ENCODE results near the gene MRPS18C.

MRPS18C gene

DNA sequence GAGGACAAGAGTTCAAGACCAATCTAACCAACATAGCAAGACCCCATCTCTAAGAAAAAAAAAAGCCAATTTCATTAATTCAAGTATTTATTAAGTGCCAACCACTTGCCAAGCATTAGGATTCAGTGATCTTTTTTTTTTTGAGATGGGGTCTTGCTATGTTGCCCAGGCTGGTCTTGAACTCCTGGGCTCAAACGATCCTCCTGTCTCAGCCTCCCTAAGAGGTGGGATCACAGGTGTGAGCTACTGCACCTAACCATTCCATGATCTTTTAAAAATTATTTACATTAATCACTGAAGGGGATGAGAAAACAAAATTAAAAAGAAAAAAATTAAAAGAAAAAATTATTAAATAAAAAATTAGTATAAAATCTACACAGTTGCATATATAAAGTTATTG, 24.7 kb upstream of the MRPS18C start (continued):
- TF ChIP-seq ZNF768 (tag by site-specific recombination; IDR thresholded peaks at IDR 0.05) = no peak
- no peak for TF ChIP-seq ZNF266 (tag by site-specific recombination; IDR thresholded peaks at IDR 0.05; ENCODE audit: low read depth)
- TF ChIP-seq, protein P1, sequence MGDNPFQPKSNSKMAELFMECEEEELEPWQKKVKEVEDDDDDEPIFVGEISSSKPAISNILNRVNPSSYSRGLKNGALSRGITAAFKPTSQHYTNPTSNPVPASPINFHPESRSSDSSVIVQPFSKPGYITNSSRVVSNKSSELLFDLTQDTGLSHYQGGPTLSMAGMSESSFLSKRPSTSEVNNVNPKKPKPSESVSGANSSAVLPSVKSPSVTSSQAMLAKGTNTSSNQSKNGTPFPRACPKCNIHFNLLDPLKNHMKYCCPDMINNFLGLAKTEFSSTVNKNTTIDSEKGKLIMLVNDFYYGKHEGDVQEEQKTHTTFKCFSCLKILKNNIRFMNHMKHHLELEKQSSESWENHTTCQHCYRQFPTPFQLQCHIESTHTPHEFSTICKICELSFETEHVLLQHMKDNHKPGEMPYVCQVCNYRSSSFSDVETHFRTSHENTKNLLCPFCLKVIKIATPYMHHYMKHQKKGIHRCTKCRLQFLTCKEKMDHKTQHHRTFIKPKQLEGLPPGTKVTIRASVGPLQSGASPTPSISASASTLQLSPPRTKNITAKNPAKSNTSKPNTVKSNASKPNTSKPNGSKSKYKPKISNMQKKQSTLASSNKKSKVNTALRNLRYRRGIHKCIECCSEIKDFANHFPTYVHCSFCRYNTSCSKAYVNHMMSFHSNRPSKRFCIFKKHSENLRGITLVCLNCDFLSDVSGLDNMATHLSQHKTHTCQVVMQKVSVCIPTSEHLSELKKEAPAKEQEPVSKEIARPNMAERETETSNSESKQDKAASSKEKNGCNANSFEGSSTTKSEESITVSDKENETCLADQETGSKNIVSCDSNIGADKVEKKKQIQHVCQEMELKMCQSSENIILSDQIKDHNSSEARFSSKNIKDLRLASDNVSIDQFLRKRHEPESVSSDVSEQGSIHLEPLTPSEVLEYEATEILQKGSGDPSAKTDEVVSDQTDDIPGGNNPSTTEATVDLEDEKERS (tag by site-specific recombination; IDR thresholded peaks at IDR 0.05) = no peak
- TF ChIP-seq, protein P2, sequence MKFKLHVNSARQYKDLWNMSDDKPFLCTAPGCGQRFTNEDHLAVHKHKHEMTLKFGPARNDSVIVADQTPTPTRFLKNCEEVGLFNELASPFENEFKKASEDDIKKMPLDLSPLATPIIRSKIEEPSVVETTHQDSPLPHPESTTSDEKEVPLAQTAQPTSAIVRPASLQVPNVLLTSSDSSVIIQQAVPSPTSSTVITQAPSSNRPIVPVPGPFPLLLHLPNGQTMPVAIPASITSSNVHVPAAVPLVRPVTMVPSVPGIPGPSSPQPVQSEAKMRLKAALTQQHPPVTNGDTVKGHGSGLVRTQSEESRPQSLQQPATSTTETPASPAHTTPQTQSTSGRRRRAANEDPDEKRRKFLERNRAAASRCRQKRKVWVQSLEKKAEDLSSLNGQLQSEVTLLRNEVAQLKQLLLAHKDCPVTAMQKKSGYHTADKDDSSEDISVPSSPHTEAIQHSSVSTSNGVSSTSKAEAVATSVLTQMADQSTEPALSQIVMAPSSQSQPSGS (tag by site-specific recombination; IDR thresholded peaks at IDR 0.05; ENCODE audit: low read depth) = no peak
- no peak for TF ChIP-seq ZNF140 (tag by site-specific recombination; IDR thresholded peaks at IDR 0.05)
- TF ChIP-seq ZNF174 (tag by site-specific recombination; IDR thresholded peaks at IDR 0.05) = no peak
- TF ChIP-seq SP7 (tag by site-specific recombination; IDR thresholded peaks at IDR 0.05) = no peak
- TF ChIP-seq, protein P3, sequence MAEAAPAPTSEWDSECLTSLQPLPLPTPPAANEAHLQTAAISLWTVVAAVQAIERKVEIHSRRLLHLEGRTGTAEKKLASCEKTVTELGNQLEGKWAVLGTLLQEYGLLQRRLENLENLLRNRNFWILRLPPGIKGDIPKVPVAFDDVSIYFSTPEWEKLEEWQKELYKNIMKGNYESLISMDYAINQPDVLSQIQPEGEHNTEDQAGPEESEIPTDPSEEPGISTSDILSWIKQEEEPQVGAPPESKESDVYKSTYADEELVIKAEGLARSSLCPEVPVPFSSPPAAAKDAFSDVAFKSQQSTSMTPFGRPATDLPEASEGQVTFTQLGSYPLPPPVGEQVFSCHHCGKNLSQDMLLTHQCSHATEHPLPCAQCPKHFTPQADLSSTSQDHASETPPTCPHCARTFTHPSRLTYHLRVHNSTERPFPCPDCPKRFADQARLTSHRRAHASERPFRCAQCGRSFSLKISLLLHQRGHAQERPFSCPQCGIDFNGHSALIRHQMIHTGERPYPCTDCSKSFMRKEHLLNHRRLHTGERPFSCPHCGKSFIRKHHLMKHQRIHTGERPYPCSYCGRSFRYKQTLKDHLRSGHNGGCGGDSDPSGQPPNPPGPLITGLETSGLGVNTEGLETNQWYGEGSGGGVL (tag by site-specific recombination; IDR thresholded peaks at IDR 0.05) = no peak
- TF ChIP-seq ZNF132 (tag by site-specific recombination; IDR thresholded peaks at IDR 0.05; ENCODE audit: borderline replicate concordance) = no peak

DNA sequence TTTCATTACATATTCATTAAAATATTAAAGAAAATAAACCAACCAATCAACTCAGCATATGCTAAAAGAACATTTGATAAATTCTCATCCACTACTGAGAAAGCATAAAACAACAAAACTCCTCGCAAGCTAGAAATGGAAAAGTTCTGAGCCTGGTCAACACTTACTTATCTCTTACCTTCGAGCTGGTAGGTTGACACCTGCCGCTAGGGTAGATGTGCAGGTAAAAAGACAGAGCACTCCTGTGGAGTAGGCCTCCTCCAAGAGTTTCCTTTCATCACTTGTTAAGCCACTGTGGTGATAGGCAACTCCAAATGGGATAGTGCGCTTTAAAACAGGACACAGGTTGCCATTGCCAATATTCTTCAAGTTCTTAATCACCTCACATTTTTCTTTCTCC, 19.2 kb upstream of the MRPS18C start:
- Histone ChIP-seq H3K36me3 (ENCODE audit: control insufficient read depth in 2 of 2, insufficient read depth in 1 of 2, low read length in 2 of 2) (peaks cover under 1 to 20% of the 10 kb centered on the region in 2 experiments; a peak in 2 of 3 replicates), H3K9me3 (ENCODE audit: control insufficient read depth, insufficient read depth, low read depth, low read length) (no peaks in the 10 kb centered on the region), H3K4me1 (ENCODE audit: control insufficient read depth, insufficient read depth, low read length) (no peaks in the 10 kb centered on the region), H3K4me3 (ENCODE audit: low read depth, low read length) (no peak overlapping the region), H3K27ac (ENCODE audit: extremely low read depth, low read depth, low read length) (no peak overlapping the region)
- TF ChIP-seq WT1 (tag by site-specific recombination; IDR thresholded peaks at IDR 0.05) = no peak
- TF ChIP-seq ZNF777 (tag by site-specific recombination; IDR thresholded peaks at IDR 0.05; ENCODE audit: borderline replicate concordance) = no peak
- no peak for TF ChIP-seq ZFP69B (tag by site-specific recombination; IDR thresholded peaks at IDR 0.05)
- no peak for TF ChIP-seq ZNF354C (tag by site-specific recombination; IDR thresholded peaks at IDR 0.05; ENCODE audit: borderline replicate concordance, low read depth)
- TF ChIP-seq ZNF433 (tag by site-specific recombination; IDR thresholded peaks at IDR 0.05; ENCODE audit: low read depth) = no peak
- TF ChIP-seq, protein P4, sequence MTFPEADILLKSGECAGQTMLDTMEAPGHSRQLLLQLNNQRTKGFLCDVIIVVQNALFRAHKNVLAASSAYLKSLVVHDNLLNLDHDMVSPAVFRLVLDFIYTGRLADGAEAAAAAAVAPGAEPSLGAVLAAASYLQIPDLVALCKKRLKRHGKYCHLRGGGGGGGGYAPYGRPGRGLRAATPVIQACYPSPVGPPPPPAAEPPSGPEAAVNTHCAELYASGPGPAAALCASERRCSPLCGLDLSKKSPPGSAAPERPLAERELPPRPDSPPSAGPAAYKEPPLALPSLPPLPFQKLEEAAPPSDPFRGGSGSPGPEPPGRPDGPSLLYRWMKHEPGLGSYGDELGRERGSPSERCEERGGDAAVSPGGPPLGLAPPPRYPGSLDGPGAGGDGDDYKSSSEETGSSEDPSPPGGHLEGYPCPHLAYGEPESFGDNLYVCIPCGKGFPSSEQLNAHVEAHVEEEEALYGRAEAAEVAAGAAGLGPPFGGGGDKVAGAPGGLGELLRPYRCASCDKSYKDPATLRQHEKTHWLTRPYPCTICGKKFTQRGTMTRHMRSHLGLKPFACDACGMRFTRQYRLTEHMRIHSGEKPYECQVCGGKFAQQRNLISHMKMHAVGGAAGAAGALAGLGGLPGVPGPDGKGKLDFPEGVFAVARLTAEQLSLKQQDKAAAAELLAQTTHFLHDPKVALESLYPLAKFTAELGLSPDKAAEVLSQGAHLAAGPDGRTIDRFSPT (tag by site-specific recombination; IDR thresholded peaks at IDR 0.05) = no peak
- TF ChIP-seq, protein P5, sequence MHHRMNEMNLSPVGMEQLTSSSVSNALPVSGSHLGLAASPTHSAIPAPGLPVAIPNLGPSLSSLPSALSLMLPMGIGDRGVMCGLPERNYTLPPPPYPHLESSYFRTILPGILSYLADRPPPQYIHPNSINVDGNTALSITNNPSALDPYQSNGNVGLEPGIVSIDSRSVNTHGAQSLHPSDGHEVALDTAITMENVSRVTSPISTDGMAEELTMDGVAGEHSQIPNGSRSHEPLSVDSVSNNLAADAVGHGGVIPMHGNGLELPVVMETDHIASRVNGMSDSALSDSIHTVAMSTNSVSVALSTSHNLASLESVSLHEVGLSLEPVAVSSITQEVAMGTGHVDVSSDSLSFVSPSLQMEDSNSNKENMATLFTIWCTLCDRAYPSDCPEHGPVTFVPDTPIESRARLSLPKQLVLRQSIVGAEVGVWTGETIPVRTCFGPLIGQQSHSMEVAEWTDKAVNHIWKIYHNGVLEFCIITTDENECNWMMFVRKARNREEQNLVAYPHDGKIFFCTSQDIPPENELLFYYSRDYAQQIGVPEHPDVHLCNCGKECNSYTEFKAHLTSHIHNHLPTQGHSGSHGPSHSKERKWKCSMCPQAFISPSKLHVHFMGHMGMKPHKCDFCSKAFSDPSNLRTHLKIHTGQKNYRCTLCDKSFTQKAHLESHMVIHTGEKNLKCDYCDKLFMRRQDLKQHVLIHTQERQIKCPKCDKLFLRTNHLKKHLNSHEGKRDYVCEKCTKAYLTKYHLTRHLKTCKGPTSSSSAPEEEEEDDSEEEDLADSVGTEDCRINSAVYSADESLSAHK (tag by site-specific recombination; IDR thresholded peaks at IDR 0.05) = no peak
- POLR2A ChIA-PET = no interaction called here
- CTCF ChIA-PET = no interaction called here
